Activated naive CD8-positive, alpha-beta T cell treated with anti-CD3 and anti-CD28 coated beads, Interleukin-2, amount 10 ng/mL, durations not matched to agents 7 days and 5 days (primary cell): ENCODE data around the gene SF3A2. TPM values are rescaled to one million over a fixed set of nuclear protein-coding genes. Genes with fewer than 3 reads are reported as not detected.
A peak's percentile ranks its signal among the peaks of the same experiment; 100 is the strongest.

Experiments used
- ATAC-seq: fragments of 150-1000 bp; cut with Tn5 transposase; one replicate; pipeline ENCODE4 v1.10.0; 2021; ENCODE audit warnings: low read depth, moderate library complexity
- POLR2A ChIA-PET: fragments of 350-600 bp; sonication (Branson Sonifier 250); formaldehyde crosslinking; loops from one replicate; lab custom pipeline; 2021; ENCODE audit warnings: antibody characterized with exemption; lab: Charles Lee
- DNase-seq: peaks from one replicate; pipeline ENCODE4 v3.0.0; 2021
- H3K27ac Mint-ChIP-seq: one replicate; pipeline ENCODE4 v1.8.0; 2022; ENCODE audit warnings: mild to moderate bottlenecking, mixed read lengths
- H3K27me3 Mint-ChIP-seq: one replicate; pipeline ENCODE4 v1.8.0; 2022; ENCODE audit warnings: mild to moderate bottlenecking, moderate library complexity, mixed read lengths
- H3K36me3 Mint-ChIP-seq: one replicate; pipeline ENCODE4 v1.8.0; 2021; ENCODE audit warnings: mild to moderate bottlenecking, mixed read lengths
- H3K4me1 Mint-ChIP-seq: one replicate; pipeline ENCODE4 v1.8.0; 2021; ENCODE audit warnings: mixed read lengths
- H3K4me3 Mint-ChIP-seq: one replicate; pipeline ENCODE4 v1.8.0; 2022; ENCODE audit warnings: mild to moderate bottlenecking, moderate library complexity, mixed read lengths
- H3K9me3 Mint-ChIP-seq: one replicate; pipeline ENCODE4 v1.8.0; 2021; ENCODE audit warnings: mixed read lengths
- total RNA-seq, 2 experiments: library from RNA; stranded (reverse); gene quantifications; one replicate each; pipeline ENCODE4 v1.2.3, GENCODE V29; 2021

Gene SF3A2
- total RNA-seq, 2 experiments from 2014 or later, result 171 TPM

GRCh38 chr19:2268480-2268830 is 31.8 kb downstream of the SF3A2 start:
- peaks cover 12% of the 10 kb centered on the region for H3K36me3 Mint-ChIP-seq
- POLR2A ChIA-PET, result interaction anchor here (1.7 to 7.3 kb wide), 3 partner anchors 10 to 30 kb away, joined by 10 to 71 read pairs (median 31); partner anchors contain the start of gene JSRP1
- peaks cover 22% of the 10 kb centered on the region for H3K4me1 Mint-ChIP-seq
- H3K27ac Mint-ChIP-seq, result peak overlapping the region; percentile 61
- ATAC-seq (no peak), DNase-seq (no peak)
- no peaks in the 10 kb centered on the region for H3K27me3 Mint-ChIP-seq
- H3K4me3 Mint-ChIP-seq, result peak overlapping the region; percentile 90
- H3K9me3 Mint-ChIP-seq, result no peaks in the 10 kb centered on the region

GRCh38 chr19:2268861-2269243 is 32.2 kb downstream of the SF3A2 start:
- H3K9me3 Mint-ChIP-seq, result no peaks in the 10 kb centered on the region
- no peaks in the 10 kb centered on the region for H3K27me3 Mint-ChIP-seq
- ATAC-seq, result no peak
- peak overlapping the region; percentile 90 for H3K4me3 Mint-ChIP-seq
- H3K4me1 Mint-ChIP-seq, result peaks cover 26% of the 10 kb centered on the region
- no peak for DNase-seq
- POLR2A ChIA-PET, result interaction anchor here (1.7 to 7.3 kb wide), 3 partner anchors 10 to 30 kb away, joined by 10 to 71 read pairs (median 31); partner anchors contain the start of gene JSRP1
- peak overlapping the region; percentile 92 for H3K27ac Mint-ChIP-seq
- H3K36me3 Mint-ChIP-seq, result peaks cover 15% of the 10 kb centered on the region

- peak; percentile 100 for DNase-seq
- Mint-ChIP-seq H3K9me3 (no peaks in the 10 kb centered on the region), H3K27ac (peak overlapping the region; percentile 92), H3K4me3 (peak overlapping the region; percentile 90), H3K36me3 (peaks cover 22% of the 10 kb centered on the region), H3K27me3 (no peaks in the 10 kb centered on the region), H3K4me1 (peaks cover 32% of the 10 kb centered on the region)
- ATAC-seq, result peak; percentile 67
- POLR2A ChIA-PET, result interaction anchor here (0.9 to 7.3 kb wide), 10 partner anchors 8 to 207 kb away, joined by 3 to 71 read pairs (median 8); partner anchors contain the start of genes AMH, AP3D1, GADD45B and JSRP1
These were observed 32.9 kb downstream of the SF3A2 start for GRCh38 chr19:2269244-2270156.

GRCh38 chr19:2270157-2270422 is 33.5 kb downstream of the SF3A2 start:
- peaks cover 35% of the 10 kb centered on the region for H3K4me1 Mint-ChIP-seq
- H3K4me3 Mint-ChIP-seq, result peak overlapping the region; percentile 90
- POLR2A ChIA-PET, result interaction anchor here (0.6 to 7.3 kb wide), 12 partner anchors 9 to 372 kb away, joined by 3 to 71 read pairs (median 5); partner anchors contain the start of genes AMH, AP3D1, GADD45B and JSRP1
- ATAC-seq (no peak), DNase-seq (peak; percentile 59)
- peak overlapping the region; percentile 92 for H3K27ac Mint-ChIP-seq
- H3K36me3 Mint-ChIP-seq, result peaks cover 24% of the 10 kb centered on the region
- no peaks in the 10 kb centered on the region for H3K27me3 Mint-ChIP-seq
- H3K9me3 Mint-ChIP-seq, result no peaks in the 10 kb centered on the region

GRCh38 chr19:2270423-2271233 is 34.0 kb downstream of the SF3A2 start:
- Mint-ChIP-seq H3K27me3 (no peaks in the 10 kb centered on the region), H3K4me1 (peaks cover 36% of the 10 kb centered on the region)
- POLR2A ChIA-PET, result interaction anchor here (0.6 to 7.3 kb wide), 16 partner anchors 9 to 373 kb away, joined by 3 to 71 read pairs (median 4); partner anchors contain the start of genes AMH, AP3D1, GADD45B and JSRP1

GRCh38 chr19:2271234-2272103 is 34.8 kb downstream of the SF3A2 start:
- POLR2A ChIA-PET, result interaction anchor here (0.6 to 7.3 kb wide), 13 partner anchors 10 to 764 kb away, joined by 3 to 71 read pairs (median 4); partner anchors contain the start of genes GADD45B, JSRP1, LSM7 and MBD3
- Mint-ChIP-seq H3K27ac (peak overlapping the region; percentile 88), H3K36me3 (peaks cover 25% of the 10 kb centered on the region), H3K4me3 (peak overlapping the region; percentile 90), H3K9me3 (no peaks in the 10 kb centered on the region), H3K27me3 (no peaks in the 10 kb centered on the region), H3K4me1 (peaks cover 34% of the 10 kb centered on the region)
- peak; percentile 0 for ATAC-seq
- peak; percentile 52 for DNase-seq

More at GRCh38 chr19:2270423-2271233, 34.0 kb downstream of the SF3A2 start:
- Mint-ChIP-seq H3K27ac (peak overlapping the region; percentile 69), H3K36me3 (peaks cover 25% of the 10 kb centered on the region), H3K9me3 (no peaks in the 10 kb centered on the region), H3K4me3 (peak overlapping the region; percentile 90)
- peak; percentile 6 for ATAC-seq
- DNase-seq, result peak; percentile 75

- Mint-ChIP-seq H3K9me3 (no peaks in the 10 kb centered on the region), H3K36me3 (peaks cover 25% of the 10 kb centered on the region), H3K27me3 (no peaks in the 10 kb centered on the region), H3K27ac (peak overlapping the region; percentile 92), H3K4me3 (peak overlapping the region; percentile 80), H3K4me1 (peaks cover 27% of the 10 kb centered on the region)
- POLR2A ChIA-PET, result interaction anchor here (0.5 to 7.3 kb wide), 8 partner anchors 13 to 194 kb away, joined by 3 to 71 read pairs (median 4); partner anchors contain the start of genes AMH, JSRP1 and PLEKHJ1
- ATAC-seq (peak; percentile 67), DNase-seq (peak; percentile 92)
These were observed 36.9 kb downstream of the SF3A2 start for GRCh38 chr19:2273356-2274184.

GRCh38 chr19:2274185-2274711 is 37.6 kb downstream of the SF3A2 start:
- no peaks in the 10 kb centered on the region for H3K27me3 Mint-ChIP-seq
- POLR2A ChIA-PET, result interaction anchor here (0.6 to 7.3 kb wide), 8 partner anchors 10 to 116 kb away, joined by 3 to 71 read pairs (median 4); partner anchors contain the start of gene PLEKHJ1
- H3K36me3 Mint-ChIP-seq, result peaks cover 25% of the 10 kb centered on the region
- H3K4me1 Mint-ChIP-seq, result peaks cover 26% of the 10 kb centered on the region
- ATAC-seq, result no peak
- no peaks in the 10 kb centered on the region for H3K9me3 Mint-ChIP-seq
- peak overlapping the region; percentile 80 for H3K4me3 Mint-ChIP-seq
- no peak for DNase-seq
- H3K27ac Mint-ChIP-seq, result peak overlapping the region; percentile 92

- no peak for ATAC-seq
- Mint-ChIP-seq H3K27ac (peak overlapping the region; percentile 24), H3K9me3 (no peaks in the 10 kb centered on the region), H3K4me1 (peaks cover 26% of the 10 kb centered on the region), H3K36me3 (peaks cover 23% of the 10 kb centered on the region), H3K4me3 (no peak overlapping the region), H3K27me3 (no peaks in the 10 kb centered on the region)
- DNase-seq, result peak; percentile 65
- POLR2A ChIA-PET, result interaction anchor here (0.6 to 7.3 kb wide), 5 partner anchors 9 to 39 kb away, joined by 3 to 71 read pairs (median 4); partner anchors contain the start of gene PLEKHJ1
These were observed 38.4 kb downstream of the SF3A2 start for GRCh38 chr19:2274931-2275535.

GRCh38 chr19:2275588-2276428 is 39.2 kb downstream of the SF3A2 start:
- H3K27ac Mint-ChIP-seq, result no peak overlapping the region
- H3K9me3 Mint-ChIP-seq, result no peaks in the 10 kb centered on the region
- peaks cover 26% of the 10 kb centered on the region for H3K4me1 Mint-ChIP-seq
- DNase-seq (no peak), ATAC-seq (no peak)
- POLR2A ChIA-PET, result interaction anchor here (0.6 to 7.3 kb wide), 4 partner anchors 13 to 476 kb away, joined by 3 to 71 read pairs (median 5); partner anchors contain the start of gene PLEKHJ1
- H3K4me3 Mint-ChIP-seq, result no peak overlapping the region
- H3K36me3 Mint-ChIP-seq, result peaks cover 23% of the 10 kb centered on the region
- H3K27me3 Mint-ChIP-seq, result no peaks in the 10 kb centered on the region
